GM19324 (cell line): Measurements from ENCODE around the gene CARD16.
"Not testable (repeated sequence)": the region's sequence is repeated elsewhere in the genome, so short reads cannot be mapped to it uniquely, and the experiment has no call there.

Experiments used
- ATAC-seq: cut with Tn5 transposase; IDR thresholded peaks from one replicate; pipeline ENCODE4 v1.9.1; 2021; ENCODE audit warnings: mild to moderate bottlenecking, moderate library complexity; ENCODE audit not compliant: unreplicated experiment, low FRiP score

Gene CARD16

GRCh38 chr11:105051559-105051958, 6.4 kb upstream of the CARD16 start:
- ATAC-seq, result no peak

GRCh38 chr11:105049481-105049880, 4.3 kb upstream of the CARD16 start:
- no peak for ATAC-seq

- no peak for ATAC-seq
These were observed 1.9 kb upstream of the CARD16 start for GRCh38 chr11:105046898-105047579.

GRCh38 chr11:105045676-105046296, 651 bp upstream of the CARD16 start:
- ATAC-seq, result no peak

GRCh38 chr11:105042178-105042577, 3.0 kb downstream of the CARD16 start:
- no peak for ATAC-seq

- no peak for ATAC-seq
These were observed 4.4 kb downstream of the CARD16 start for GRCh38 chr11:105040703-105041102.

- peak; percentile 95 for ATAC-seq
These were observed 10.1 kb downstream of the CARD16 start, which contains the start of gene CASP1 for GRCh38 chr11:105034813-105035620. Gene CASP1, minus strand, starts transcription at chr11:105035144. Its CDS starts 31 bp downstream, at chr11:105035113.

GRCh38 chr11:105034388-105034787, 10.7 kb downstream of the CARD16 start:
- not testable (repeated sequence) for ATAC-seq

- ATAC-seq, result no peak
These were observed 11.4 kb downstream of the CARD16 start for GRCh38 chr11:105033781-105034180.

GRCh38 chr11:105033343-105033742, 11.8 kb downstream of the CARD16 start:
- no peak for ATAC-seq

GRCh38 chr11:105032495-105032894, 12.6 kb downstream of the CARD16 start:
- no peak for ATAC-seq

GRCh38 chr11:105027678-105028077, 17.5 kb downstream of the CARD16 start:
- ATAC-seq, result no peak

- ATAC-seq, result no peak
These were observed 20.7 kb downstream of the CARD16 start for GRCh38 chr11:105024394-105024793.

- peak; percentile 48 for ATAC-seq
These were observed 22.1 kb downstream of the CARD16 start, which contains the start of gene CASP5 for GRCh38 chr11:105023003-105023402. Gene CASP5, minus strand, starts transcription at chr11:105023168. Its CDS starts 32 bp downstream, at chr11:105023136.

- no peak for ATAC-seq
These were observed 22.6 kb downstream of the CARD16 start for GRCh38 chr11:105022527-105022926.

- ATAC-seq, result no peak
These were observed 37.7 kb downstream of the CARD16 start for GRCh38 chr11:105007463-105007862.

- ATAC-seq, result no peak
These were observed 39.7 kb downstream of the CARD16 start for GRCh38 chr11:105005451-105005845.

- no peak for ATAC-seq
These were observed 41.1 kb downstream of the CARD16 start for GRCh38 chr11:105004021-105004420.

- no peak for ATAC-seq
These were observed 42.0 kb downstream of the CARD16 start for GRCh38 chr11:105003151-105003550.

- peak; percentile 89 for ATAC-seq
These were observed 44.3 kb downstream of the CARD16 start for GRCh38 chr11:105000797-105001196.

- no peak for ATAC-seq
These were observed 45.0 kb downstream of the CARD16 start for GRCh38 chr11:105000167-105000566.
